K562 (cell line): ENCODE results near the gene XRN1. TPM values are rescaled to one million over a fixed set of nuclear protein-coding genes. Genes with fewer than 3 reads are reported as not detected.

Experiments
- ATAC-seq: fragments of 200-7000 bp; cut with Tn5 transposase; 3 replicates; pipeline ENCODE4 v1.9.1; 2020; ENCODE audit warnings: moderate library complexity
- BruUV-seq: library from RNA; stranded (reverse); fragments of 400-500 nt; replicated peaks from 2 replicates; lab custom pipeline; 2021; lab: Mats Ljungman, UMichigan
- CTCF ChIA-PET: fragments of 300-600 bp; formaldehyde crosslinking; extraction: SDS; loops from one replicate; lab custom pipeline; 2021; ENCODE audit warnings: low intra/inter-chr PET ratio; lab: Yijun Ruan, JAX
- POLR2A ChIA-PET: fragments of 300-600, 350-650 bp; sonication (Branson Sonifier 250); formaldehyde crosslinking; extraction: SDS; loops from one replicate; lab custom pipeline; 2021; ENCODE audit warnings: antibody characterized with exemption, inconsistent platforms; lab: Yijun Ruan, JAX
- DNase-seq, 4 experiments: peaks; one replicate each; pipeline versions ENCODE4 v3.0.0 to v3.0.0-alpha.2; 2011 to 2018; ENCODE audit warnings: low spot score in 3 of 4, mixed read lengths in 3 of 4; ENCODE audit errors: extremely low read depth in 1 of 4
- FAIRE-seq: peaks from 2 replicates; lab custom pipeline; 2011; peaks lifted over from hg19 to GRCh38; lab: Jason Lieb, UNC
- H2AFZ ChIP-seq: 2 replicates; pipeline ENCODE4 v1.6.0; 2011; ENCODE audit warnings: low read depth, low read length, control low read depth, inconsistent platforms
- H3K27ac ChIP-seq: fragments of 200-600 bp; 3 replicates; pipeline ENCODE4 v1.8.0; 2011; ENCODE audit warnings: low read depth, mild to moderate bottlenecking, control low read depth, inconsistent platforms, low read length, moderate library complexity, mixed read lengths; ENCODE audit errors: extremely low read depth
- H3K27me3 ChIP-seq, 2 experiments: fragments of 300-600 bp in 1 of 2; 2 replicates in 1 of 2; 3 replicates in 1 of 2; pipeline versions ENCODE4 v1.6.0 to v1.8.0; 2011; ENCODE audit warnings: inconsistent platforms in 2 of 2, low read length in 2 of 2, mild to moderate bottlenecking in 1 of 2, mixed read lengths in 1 of 2, moderate library complexity in 1 of 2; ENCODE audit not compliant: control insufficient read depth in 2 of 2, insufficient read depth in 2 of 2
- H3K36me3 ChIP-seq: fragments of 300-600 bp; 3 replicates; pipeline ENCODE4 v1.8.0; 2011; ENCODE audit warnings: mild to moderate bottlenecking, low read length, inconsistent platforms; ENCODE audit not compliant: control insufficient read depth, insufficient read depth
- H3K4me1 ChIP-seq, 2 experiments: fragments of 200-600 bp in 1 of 2; replicated peaks in 1 of 2; 2 replicates in 1 of 2; 3 replicates in 1 of 2; pipeline versions ENCODE4 v1.5.1 to v1.8.0; 2011; ENCODE audit warnings: inconsistent platforms in 2 of 2, low read length in 2 of 2, mild to moderate bottlenecking in 1 of 2, mixed read lengths in 1 of 2, moderate library complexity in 1 of 2; ENCODE audit not compliant: control insufficient read depth in 2 of 2, insufficient read depth in 2 of 2
- H3K4me2 ChIP-seq: 2 replicates; pipeline ENCODE4 v1.6.1; 2011; ENCODE audit warnings: low read length, control low read depth, inconsistent platforms, mixed read lengths; ENCODE audit not compliant: insufficient read depth
- H3K4me3 ChIP-seq: fragments of 200-600 bp; sonication (generic), shearing (Covaris generic); 2 replicates; pipeline ENCODE4 v1.5.1; 2016; ENCODE audit warnings: control low read depth, inconsistent platforms
- H3K79me2 ChIP-seq: fragments of 200-600 bp; 3 replicates; pipeline ENCODE4 v1.8.0; 2011; ENCODE audit warnings: low read length, inconsistent platforms; ENCODE audit not compliant: control insufficient read depth, insufficient read depth
- H3K9ac ChIP-seq, 2 experiments: 2 replicates each; pipeline versions ENCODE4 v1.6.0 to v1.6.1; 2011; ENCODE audit warnings: low read depth in 2 of 2, low read length in 2 of 2, control low read depth in 1 of 2, inconsistent platforms in 1 of 2, mild to moderate bottlenecking in 1 of 2, mixed read lengths in 1 of 2; ENCODE audit not compliant: insufficient read depth in 1 of 2
- H3K9me1 ChIP-seq: one replicate; pipeline ENCODE4 v1.6.0; 2011; ENCODE audit warnings: inconsistent platforms, mild to moderate bottlenecking, low read length, moderate library complexity; ENCODE audit not compliant: control insufficient read depth, insufficient read depth
- H3K9me3 ChIP-seq: replicated peaks from 2 replicates; pipeline ENCODE4 v1.5.1; 2011; ENCODE audit warnings: low read depth, low read length, inconsistent platforms; ENCODE audit not compliant: control insufficient read depth, insufficient read depth
- H4K20me1 ChIP-seq: replicated peaks from 2 replicates; pipeline ENCODE4 v1.6.1; 2011; ENCODE audit warnings: low read length, inconsistent platforms, mixed read lengths; ENCODE audit not compliant: control insufficient read depth, insufficient read depth
- CBX3 ChIP-seq, 2 experiments: IDR thresholded peaks; 1 replicate in 1 of 2; 2 replicates in 1 of 2; pipeline ENCODE4 v1.6.1; 2012; ENCODE audit warnings: inconsistent platforms in 2 of 2, low read length in 2 of 2, borderline replicate concordance in 1 of 2, control low read depth in 1 of 2
- EP400 ChIP-seq: fragments of 450-650 bp; IDR thresholded peaks from 2 replicates; pipeline ENCODE4 v1.6.1; 2017; ENCODE audit warnings: antibody characterized with exemption, mild to moderate bottlenecking, moderate library complexity
- FOXP1 ChIP-seq: sonication (generic); formaldehyde crosslinking; IDR thresholded peaks from 2 replicates; pipeline ENCODE4 v1.8.0; 2022; ENCODE audit warnings: mild to moderate bottlenecking, missing genetic modification reagents
- HDAC1 ChIP-seq, 2 experiments: fragments of 450-650 bp; IDR thresholded peaks; 2 replicates each; pipeline ENCODE4 v1.6.1; 2016 to 2017; ENCODE audit warnings: inconsistent platforms in 1 of 2, mild to moderate bottlenecking in 1 of 2, moderate library complexity in 1 of 2
- HDAC3 ChIP-seq: fragments of 450-650 bp; IDR thresholded peaks from 2 replicates; pipeline ENCODE4 v1.6.1; 2018; ENCODE audit warnings: borderline replicate concordance, mild to moderate bottlenecking, moderate library complexity; ENCODE audit not compliant: partially characterized antibody
- IRF2 ChIP-seq: sonication (generic); formaldehyde crosslinking; IDR thresholded peaks from 2 replicates; pipeline ENCODE4 v1.8.1; 2022; ENCODE audit warnings: mild to moderate bottlenecking, missing genetic modification reagents
- MEF2A ChIP-seq: IDR thresholded peaks from 2 replicates; pipeline ENCODE4 v1.6.1; 2011; ENCODE audit warnings: low read depth, mild to moderate bottlenecking, low read length, moderate library complexity; ENCODE audit not compliant: control insufficient read depth
- MEF2D ChIP-seq: conservative IDR thresholded peaks from 2 replicates; pipeline ENCODE4 v1.6.1; 2016; ENCODE audit warnings: low read depth, missing genetic modification characterization, missing compliant biosample characterization
- MTA3 ChIP-seq: fragments of 450-650 bp; formaldehyde crosslinking; IDR thresholded peaks from 2 replicates; pipeline ENCODE4 v1.6.1; 2017; ENCODE audit warnings: mild to moderate bottlenecking, borderline replicate concordance
- PHB2 ChIP-seq: fragments of 450-650 bp; IDR thresholded peaks from 2 replicates; pipeline ENCODE4 v1.6.1; 2017; ENCODE audit warnings: low read depth
- RFX1 ChIP-seq: fragments of 450-650 bp; IDR thresholded peaks from 2 replicates; pipeline ENCODE4 v1.6.1; 2016; ENCODE audit warnings: mild to moderate bottlenecking, moderate library complexity
- TAF7 ChIP-seq: fragments of 450-650 bp; IDR thresholded peaks from 2 replicates; pipeline ENCODE4 v1.6.1; 2016; ENCODE audit warnings: missing genetic modification characterization, missing compliant biosample characterization
- ZNF212 ChIP-seq: fragments of 450-650 bp; formaldehyde crosslinking; IDR thresholded peaks from 2 replicates; pipeline ENCODE4 v1.4.0; 2020; ENCODE audit warnings: mild to moderate bottlenecking
- ZNF764 ChIP-seq: fragments of 250-450 bp; sonication (Bioruptor Pico); IDR thresholded peaks from 2 replicates; pipeline ENCODE4 v1.4.0; 2020; ENCODE audit warnings: low read depth, mild to moderate bottlenecking, moderate library complexity
- WGBS: fragments of 100-300 bp; shearing (Covaris generic); methylation state at CpG from one replicate; pipeline ENCODE4 v1.1.6; 2016; ENCODE audit warnings: low coverage, mixed read lengths; ENCODE audit not compliant: insufficient coverage; ENCODE audit errors: missing lambda C conversion rate; 5-methylcytosine and 5-hydroxymethylcytosine counted together
- in situ Hi-C: fragments of 300-500 bp; cut with MboI; formaldehyde crosslinking; loops from 4 replicates; pipeline ENCODE4 v1.15.0; 2018; ENCODE audit warnings: inconsistent platforms, mixed read lengths
- intact Hi-C: fragments of 100-400 bp; cut with micrococcal nuclease; formaldehyde crosslinking; loops from 2 replicates; pipeline ENCODE4 v1.14.2; 2022
- polyA plus RNA-seq, 8 experiments: library from polyadenylated mRNA; depleted of rRNA in 4 of 8; stranded (reverse) in 5 of 8; unstranded in 3 of 8; fragments of >200 nt; fragmentation: Nextera tagmentation in 2 of 8; fragmentation: Illumina TruSeq in 1 of 8; extraction: Ambion mirVana in 2 of 8; extraction: Trizol in 1 of 8; gene quantifications; 2 replicates each; pipeline versions ENCODE4 v1.2.1 to v1.2.3, GENCODE V29; 2011 to 2014; ENCODE audit warnings: inconsistent platforms in 1 of 8, missing spikeins in 1 of 8
- total RNA-seq, 7 experiments: library from RNA; depleted of rRNA in 6 of 7; stranded (reverse); fragments of >200 nt in 6 of 7; fragmentation: Illumina TruSeq in 2 of 7; extraction: Trizol in 2 of 7; gene quantifications; 2 replicates each; pipeline versions ENCODE4 v1.2.1 to v1.2.3, GENCODE V29; 2011 to 2021; ENCODE audit warnings: low replicate concordance in 1 of 7
- TF ChIP-seq, protein P1 (sequence below): sonication (generic); formaldehyde crosslinking; IDR thresholded peaks from 2 replicates; pipeline ENCODE4 v1.4.0; 2020; ENCODE audit warnings: mild to moderate bottlenecking, missing genetic modification reagents
- TF ChIP-seq, protein P2 (sequence below): fragments of 450-650 bp; formaldehyde crosslinking; IDR thresholded peaks from 2 replicates; pipeline ENCODE4 v1.4.0; 2022; ENCODE audit warnings: missing genetic modification characterization
- TF ChIP-seq, protein P3 (sequence below): sonication (generic); formaldehyde crosslinking; IDR thresholded peaks from 2 replicates; pipeline ENCODE4 v1.8.1; 2022; ENCODE audit warnings: missing genetic modification reagents

The XRN1 gene
- total and polyA plus RNA-seq, 9 of the 15 experiments (the other 6 are each of a cell fraction or from before 2014, with no cell fraction given), result 3.1 to 28.4 (median 17.2) TPM

DNA sequence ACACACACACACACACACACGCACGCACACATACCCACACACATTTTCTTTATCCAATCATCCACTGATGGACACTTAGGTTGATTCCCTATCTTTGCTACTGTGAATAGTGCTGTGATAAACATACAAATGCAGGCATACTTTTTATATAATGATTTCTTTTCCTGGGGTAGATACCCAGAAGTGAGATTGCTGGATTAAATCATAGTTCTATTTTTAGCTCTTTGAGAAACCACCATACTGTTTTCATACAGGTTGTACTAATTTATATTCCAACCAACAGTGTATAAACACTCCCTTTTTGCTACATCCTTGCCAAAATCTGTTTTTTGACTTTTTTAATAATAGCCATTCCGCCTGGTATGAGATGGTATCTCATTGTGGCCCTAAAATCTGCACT is 127.9 kb downstream of the XRN1 start:
- intact Hi-C loops, result no loop called here
- no peaks in the 10 kb centered on the region for H3K9me1 ChIP-seq
- H3K9me3 ChIP-seq, result no peaks in the 10 kb centered on the region
- no peak for ATAC-seq
- no peak for DNase-seq
- no peak overlapping the region for H2AFZ ChIP-seq
- peak overlapping the region; percentile 73; the same call in 1 of the 3 replicates for H3K27ac ChIP-seq
- no peaks in the 10 kb centered on the region for H3K27me3 ChIP-seq
- no peak overlapping the region for H3K4me3 ChIP-seq
- FAIRE-seq, result no peak
- H3K4me1 ChIP-seq, result peaks cover 6 to 23% of the 10 kb centered on the region in 2 experiments; a peak in 4 of 5 replicates
- in situ Hi-C loops, result no loop called here
- ChIA-PET POLR2A (interaction anchor here (0.6 kb wide), 1 partner anchor 291 kb away, joined by 3 read pairs; no protein-coding TSS in a partner anchor), CTCF (no interaction called here)
- H3K36me3 ChIP-seq, result peaks cover 15% of the 10 kb centered on the region; the same call in 1 of the 3 replicates
- H3K9ac ChIP-seq, result no peak overlapping the region
- H3K79me2 ChIP-seq, result no peaks in the 10 kb centered on the region
- no peaks in the 10 kb centered on the region for H4K20me1 ChIP-seq
- TF ChIP-seq MTA3 (no peak), HDAC3 (no peak), TAF7 (no peak), MEF2A (peak; percentile 62), CBX3 (IDR thresholded peaks at IDR 0.05; ENCODE audit: borderline replicate concordance in 1 of 2, low read length in 2 of 2) (no peak), IRF2 (CRISPR knock-in tag) (no peak), PHB2 (no peak), RFX1 (no peak), ZNF764 (no peak), HDAC1 (IDR thresholded peaks at IDR 0.05) (peak in 1 of 2 experiments; percentile 31; a peak in 1 of 4 replicates), FOXP1 (CRISPR knock-in tag) (no peak), ZNF212 (CRISPR knock-in tag) (no peak), MEF2D (tag) (peak; percentile 76), EP400 (no peak)
- TF ChIP-seq, protein P1, sequence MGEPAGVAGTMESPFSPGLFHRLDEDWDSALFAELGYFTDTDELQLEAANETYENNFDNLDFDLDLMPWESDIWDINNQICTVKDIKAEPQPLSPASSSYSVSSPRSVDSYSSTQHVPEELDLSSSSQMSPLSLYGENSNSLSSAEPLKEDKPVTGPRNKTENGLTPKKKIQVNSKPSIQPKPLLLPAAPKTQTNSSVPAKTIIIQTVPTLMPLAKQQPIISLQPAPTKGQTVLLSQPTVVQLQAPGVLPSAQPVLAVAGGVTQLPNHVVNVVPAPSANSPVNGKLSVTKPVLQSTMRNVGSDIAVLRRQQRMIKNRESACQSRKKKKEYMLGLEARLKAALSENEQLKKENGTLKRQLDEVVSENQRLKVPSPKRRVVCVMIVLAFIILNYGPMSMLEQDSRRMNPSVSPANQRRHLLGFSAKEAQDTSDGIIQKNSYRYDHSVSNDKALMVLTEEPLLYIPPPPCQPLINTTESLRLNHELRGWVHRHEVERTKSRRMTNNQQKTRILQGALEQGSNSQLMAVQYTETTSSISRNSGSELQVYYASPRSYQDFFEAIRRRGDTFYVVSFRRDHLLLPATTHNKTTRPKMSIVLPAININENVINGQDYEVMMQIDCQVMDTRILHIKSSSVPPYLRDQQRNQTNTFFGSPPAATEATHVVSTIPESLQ (CRISPR knock-in tag), result no peak
- TF ChIP-seq, protein P2, sequence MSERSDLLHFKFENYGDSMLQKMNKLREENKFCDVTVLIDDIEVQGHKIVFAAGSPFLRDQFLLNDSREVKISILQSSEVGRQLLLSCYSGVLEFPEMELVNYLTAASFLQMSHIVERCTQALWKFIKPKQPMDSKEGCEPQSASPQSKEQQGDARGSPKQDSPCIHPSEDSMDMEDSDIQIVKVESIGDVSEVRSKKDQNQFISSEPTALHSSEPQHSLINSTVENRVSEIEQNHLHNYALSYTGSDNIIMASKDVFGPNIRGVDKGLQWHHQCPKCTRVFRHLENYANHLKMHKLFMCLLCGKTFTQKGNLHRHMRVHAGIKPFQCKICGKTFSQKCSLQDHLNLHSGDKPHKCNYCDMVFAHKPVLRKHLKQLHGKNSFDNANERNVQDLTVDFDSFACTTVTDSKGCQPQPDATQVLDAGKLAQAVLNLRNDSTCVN (CRISPR knock-in tag), result no peak
- TF ChIP-seq, protein P3, sequence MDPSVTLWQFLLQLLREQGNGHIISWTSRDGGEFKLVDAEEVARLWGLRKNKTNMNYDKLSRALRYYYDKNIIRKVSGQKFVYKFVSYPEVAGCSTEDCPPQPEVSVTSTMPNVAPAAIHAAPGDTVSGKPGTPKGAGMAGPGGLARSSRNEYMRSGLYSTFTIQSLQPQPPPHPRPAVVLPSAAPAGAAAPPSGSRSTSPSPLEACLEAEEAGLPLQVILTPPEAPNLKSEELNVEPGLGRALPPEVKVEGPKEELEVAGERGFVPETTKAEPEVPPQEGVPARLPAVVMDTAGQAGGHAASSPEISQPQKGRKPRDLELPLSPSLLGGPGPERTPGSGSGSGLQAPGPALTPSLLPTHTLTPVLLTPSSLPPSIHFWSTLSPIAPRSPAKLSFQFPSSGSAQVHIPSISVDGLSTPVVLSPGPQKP, result no peak
- BruUV-seq, result no TSS peak
- WGBS, result 97% methylated on average over 3 of the region's 3 CpGs
- H3K4me2 ChIP-seq, result no peak overlapping the region
